ENCODE results near the gene PAOX.

GRCh38 chr10:133420028-133420427 lies 41.0 kb downstream of the PAOX start:
- TF ChIP-seq RAD21 (IDR thresholded peaks at IDR 0.05; ENCODE audit: low read depth) (no peak), EP300 (IDR thresholded peaks at IDR 0.05; ENCODE audit: borderline replicate concordance) (no peak), TAF1 (IDR thresholded peaks at IDR 0.05; ENCODE audit: low read depth) (no peak), TEAD4 (IDR thresholded peaks at IDR 0.05) (no peak), YY1 (IDR thresholded peaks at IDR 0.05; ENCODE audit: low read depth) (no peak), CREB1 (IDR thresholded peaks at IDR 0.05; ENCODE audit: low read depth) (no peak), NFIC (IDR thresholded peaks at IDR 0.05) (no peak), EGR1 (IDR thresholded peaks at IDR 0.05) (no peak), REST (IDR thresholded peaks at IDR 0.05; ENCODE audit: low read depth) (no peak), ZBTB7A (IDR thresholded peaks at IDR 0.05; ENCODE audit: low read depth) (no peak), FOXM1 (IDR thresholded peaks at IDR 0.05; ENCODE audit: borderline replicate concordance, low read depth) (no peak), TCF12 (IDR thresholded peaks at IDR 0.05; ENCODE audit: low read depth) (no peak), CEBPB (IDR thresholded peaks at IDR 0.05) (no peak), USF1 (IDR thresholded peaks at IDR 0.05) (no peak)

Data from Ishikawa (cell line).